NOMO-1 treated with DMSO at 0.1 percent for 48 hours (cell line): ENCODE measurements around the gene PPP1R9A.
A peak's percentile ranks its signal among the peaks of the same experiment; 100 is the strongest.
"Not testable (repeated sequence)": the region's sequence is repeated elsewhere in the genome, so short reads cannot be mapped to it uniquely, and the experiment has no call there.

Experiments
- DNase-seq: peaks from one replicate; lab custom pipeline; 2025; ENCODE audit not compliant: unreplicated experiment; lab: John Stamatoyannopoulos, UW

Gene PPP1R9A

DNA sequence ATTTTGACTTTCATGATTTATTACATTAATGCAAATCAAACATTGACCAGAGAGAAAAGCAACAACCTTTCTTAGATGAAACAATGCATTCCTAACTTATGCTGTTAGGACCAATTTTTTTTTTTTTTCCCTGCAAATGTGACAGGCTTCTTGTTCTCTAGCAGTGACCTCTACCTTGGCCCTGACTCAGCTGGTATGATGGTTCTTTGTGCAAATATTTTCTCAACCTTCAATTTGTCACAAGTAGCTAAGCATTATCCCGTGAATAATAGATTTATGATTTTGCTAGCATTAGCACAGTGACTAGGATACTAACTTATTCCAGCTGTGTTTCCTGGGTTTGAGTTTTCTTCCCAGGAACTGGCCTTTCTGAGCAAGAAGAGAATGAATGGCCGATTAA lies 64.9 kb downstream of the PPP1R9A start:
- no peak for DNase-seq

DNA sequence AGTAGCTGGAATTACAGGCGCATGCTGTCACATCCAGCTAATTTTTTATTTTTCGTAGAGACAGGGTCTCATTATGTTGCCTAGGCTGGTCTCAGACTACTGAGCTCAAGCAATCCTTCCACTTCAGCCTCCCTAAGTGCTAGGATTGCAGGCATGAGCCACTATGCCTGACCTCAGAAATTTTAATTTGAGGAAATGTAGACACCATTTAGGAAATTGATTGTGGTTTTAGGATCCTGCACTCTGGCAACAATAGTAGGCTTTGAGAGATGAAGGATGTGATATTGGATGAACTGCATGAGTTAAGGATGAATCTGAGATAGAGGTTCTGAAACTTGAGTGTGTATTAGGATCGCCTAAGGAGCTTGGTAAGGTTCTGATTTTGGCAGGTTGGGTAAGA lies 66.5 kb downstream of the PPP1R9A start:
- DNase-seq = no peak

DNA sequence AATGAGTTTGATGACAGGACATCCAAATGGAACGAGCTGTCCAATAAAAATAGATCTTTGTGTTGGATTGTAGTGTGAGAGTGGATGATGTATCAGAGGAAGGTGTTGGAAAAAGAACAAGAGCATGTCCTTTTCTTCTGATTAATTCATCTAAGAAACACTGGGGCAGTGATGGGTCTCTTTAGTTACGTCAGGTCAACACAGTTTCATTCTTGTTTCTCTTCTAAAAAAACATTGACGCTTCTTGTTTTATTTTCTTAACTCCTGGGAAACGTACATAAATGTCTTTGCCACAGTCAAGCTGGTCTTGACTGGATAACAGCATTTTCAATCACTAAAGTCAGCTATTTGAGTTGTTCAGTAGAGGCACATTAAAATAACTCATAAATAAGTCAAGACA lies 67.0 kb downstream of the PPP1R9A start:
- no peak for DNase-seq

DNA sequence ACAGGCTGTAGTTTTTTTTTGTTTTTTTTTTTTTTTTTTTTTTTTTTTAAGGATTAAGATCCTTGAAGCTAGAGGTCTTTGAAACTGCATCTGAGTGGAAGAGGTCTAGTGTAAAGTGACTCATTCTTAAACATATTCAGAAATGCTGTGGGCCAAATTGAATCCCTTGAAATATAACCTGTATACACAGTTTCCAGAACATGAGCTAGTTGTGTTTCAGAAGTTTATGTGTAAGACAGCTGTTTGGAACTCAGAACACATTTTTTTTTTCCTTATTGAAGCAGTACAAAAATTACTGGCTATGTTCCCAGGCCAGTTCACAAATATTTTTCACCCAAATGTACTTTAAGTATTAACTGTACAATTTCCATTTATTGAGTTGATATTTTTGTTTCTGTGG lies 67.9 kb downstream of the PPP1R9A start:
- no peak for DNase-seq

DNA sequence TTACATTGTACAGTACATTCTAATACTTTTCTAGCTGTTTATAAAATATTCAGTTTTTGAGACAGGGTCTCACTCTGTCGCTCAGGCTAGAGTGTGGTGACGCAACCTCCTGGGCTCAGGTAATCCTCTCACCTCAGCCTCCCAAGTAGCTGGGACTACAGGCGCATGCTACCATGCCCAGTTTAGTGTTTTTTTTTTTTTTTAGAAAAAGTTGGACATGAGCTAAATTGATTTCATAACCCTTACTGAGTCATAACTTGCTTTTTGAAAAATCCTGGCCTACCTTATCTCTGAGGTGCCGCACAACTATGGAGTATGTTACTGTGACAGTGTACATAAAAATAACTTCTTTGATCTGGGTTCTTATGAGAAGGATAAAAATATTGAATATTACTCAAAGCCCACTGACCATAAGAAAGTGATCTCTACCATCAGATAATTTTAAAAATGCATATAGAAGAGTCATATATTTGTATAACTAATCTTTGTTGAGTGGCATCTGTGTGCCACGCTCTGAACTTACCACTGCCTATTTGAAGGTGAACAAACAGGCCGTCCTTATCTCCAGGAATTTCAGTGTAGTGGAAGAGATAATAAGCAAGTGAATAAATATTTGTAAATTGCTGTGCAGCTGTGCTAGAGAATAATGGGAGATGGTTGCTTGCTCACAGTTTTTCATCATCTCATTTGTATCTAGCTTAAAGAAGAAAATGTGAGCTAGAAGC lies 73.2 kb downstream of the PPP1R9A start:
- DNase-seq = no peak

DNA sequence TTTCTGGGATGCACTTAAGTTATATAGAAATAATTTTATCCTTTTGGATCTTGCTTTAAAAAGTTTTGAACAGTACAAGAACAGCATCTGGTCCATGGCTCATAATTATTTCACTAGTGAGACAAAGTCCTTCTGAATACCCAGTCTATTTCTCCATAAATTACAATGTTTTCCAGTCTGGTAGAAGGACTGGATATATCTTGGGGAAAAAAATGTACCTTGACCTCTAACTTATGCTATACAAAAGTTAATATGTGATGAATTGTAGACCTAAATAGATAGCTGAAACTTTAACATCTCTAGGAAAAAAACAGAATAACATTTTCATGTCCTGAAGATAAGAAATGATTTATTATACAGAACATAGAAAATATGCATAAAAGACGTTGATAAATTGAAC lies 88.5 kb downstream of the PPP1R9A start:
- DNase-seq = no peak

DNA sequence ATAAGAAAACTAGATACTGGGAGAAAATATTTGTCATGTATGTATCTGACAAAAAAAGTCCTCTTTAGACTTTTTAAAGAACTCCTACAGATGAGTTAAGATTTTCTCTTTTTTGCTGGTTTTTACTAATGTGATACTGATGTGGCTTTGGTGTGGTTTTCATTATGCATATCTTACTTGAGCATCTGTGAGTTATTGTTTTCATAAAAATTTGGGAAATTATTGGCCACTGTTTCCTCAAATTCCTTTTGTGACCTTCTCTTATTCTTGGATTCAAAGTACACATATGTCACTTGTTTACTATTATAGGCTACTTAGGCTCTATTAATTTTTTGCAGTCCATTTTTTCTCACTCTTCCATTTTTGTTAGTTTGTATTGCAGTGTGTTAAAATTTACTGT lies 89.0 kb downstream of the PPP1R9A start:
- no peak for DNase-seq

DNA sequence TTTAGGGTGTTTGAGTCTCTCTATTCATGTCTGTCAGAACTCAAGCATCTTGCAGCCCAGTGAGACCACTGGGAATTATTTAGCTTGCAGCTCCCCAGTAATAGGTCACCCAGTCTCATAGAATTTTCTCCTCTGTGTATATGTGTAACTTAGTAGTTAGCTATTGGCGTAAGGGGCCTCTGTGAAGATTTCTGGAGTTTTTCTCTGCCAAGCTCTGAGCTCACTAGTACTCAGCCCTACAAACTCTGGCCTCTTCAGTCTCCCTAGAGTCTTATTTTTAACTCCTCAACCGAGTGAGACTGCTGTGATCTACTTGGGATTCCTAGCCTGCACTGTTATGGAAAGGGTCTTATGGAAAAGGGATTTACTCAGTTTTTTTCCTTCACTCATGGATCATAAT lies 90.2 kb downstream of the PPP1R9A start:
- DNase-seq = no peak

DNA sequence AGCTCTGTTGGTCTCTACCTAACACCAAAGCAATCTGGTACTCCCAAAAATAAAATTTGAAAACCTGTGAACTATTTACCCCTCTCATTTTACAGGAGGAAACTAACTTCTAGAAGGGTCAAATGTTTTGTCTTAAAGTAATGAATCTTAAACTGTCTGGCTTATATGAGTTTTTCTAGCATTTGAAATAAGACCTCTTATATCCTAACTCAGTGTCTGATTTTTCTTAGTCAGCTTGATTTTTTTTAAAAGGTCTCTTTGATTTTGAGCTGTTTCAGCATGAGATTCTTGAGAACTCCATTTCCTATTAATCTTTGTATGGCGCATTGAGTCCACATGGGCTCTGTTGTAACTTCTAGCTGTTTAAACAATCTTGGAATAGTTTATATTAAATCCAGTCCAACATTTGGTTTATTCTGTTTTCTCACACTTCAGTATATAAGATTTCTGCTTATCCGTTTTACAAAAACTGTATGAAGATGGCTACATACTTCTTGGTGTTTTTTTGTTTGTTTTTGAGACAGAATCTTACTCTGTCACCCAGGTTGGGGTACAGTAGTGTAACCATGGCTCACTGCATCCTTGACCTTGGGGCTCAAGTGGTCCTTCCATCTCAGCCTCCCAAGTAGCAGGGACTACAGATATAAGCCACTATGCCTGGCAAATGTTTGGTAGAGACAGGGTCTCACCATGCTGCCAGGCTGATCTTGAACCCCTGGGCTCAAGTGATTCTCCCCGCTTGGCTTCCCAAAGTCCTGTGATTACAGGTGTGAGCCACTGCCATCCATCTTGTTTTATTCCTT lies 91.1 kb downstream of the PPP1R9A start:
- no peak for DNase-seq

DNA sequence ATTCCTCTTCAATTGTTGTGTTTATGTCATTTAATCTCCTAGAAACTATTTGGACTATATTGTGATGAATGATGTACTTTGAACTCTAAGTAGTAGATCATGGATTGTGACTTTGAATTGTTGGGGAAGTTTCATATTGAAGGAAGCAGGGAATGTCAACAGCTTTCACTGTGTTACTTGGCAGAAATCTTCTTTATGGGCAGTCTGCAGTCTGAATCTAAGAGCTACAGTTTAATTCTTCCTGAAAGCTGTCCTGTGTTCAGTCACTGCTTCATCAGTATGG lies 91.6 kb downstream of the PPP1R9A start:
- DNase-seq = no peak

DNA sequence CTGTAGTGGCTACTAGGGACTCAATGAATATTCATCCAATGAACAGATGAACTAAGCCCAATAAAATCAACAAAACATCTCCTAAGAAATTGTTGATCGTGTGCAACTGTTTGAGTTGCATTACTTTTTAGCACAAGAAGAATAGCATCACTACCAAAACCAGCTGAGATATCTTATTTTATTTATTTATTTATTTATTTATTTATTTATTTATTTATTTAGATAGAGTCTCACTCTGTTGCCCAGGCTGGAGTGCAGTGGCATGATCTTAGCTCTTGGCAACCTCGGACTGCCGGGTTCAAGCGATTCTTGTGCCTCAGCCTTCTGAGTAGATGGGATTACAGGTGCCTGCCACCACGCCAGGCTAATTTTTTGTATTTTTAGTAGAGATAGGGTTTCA lies 92.2 kb downstream of the PPP1R9A start:
- not testable (repeated sequence) for DNase-seq

DNA sequence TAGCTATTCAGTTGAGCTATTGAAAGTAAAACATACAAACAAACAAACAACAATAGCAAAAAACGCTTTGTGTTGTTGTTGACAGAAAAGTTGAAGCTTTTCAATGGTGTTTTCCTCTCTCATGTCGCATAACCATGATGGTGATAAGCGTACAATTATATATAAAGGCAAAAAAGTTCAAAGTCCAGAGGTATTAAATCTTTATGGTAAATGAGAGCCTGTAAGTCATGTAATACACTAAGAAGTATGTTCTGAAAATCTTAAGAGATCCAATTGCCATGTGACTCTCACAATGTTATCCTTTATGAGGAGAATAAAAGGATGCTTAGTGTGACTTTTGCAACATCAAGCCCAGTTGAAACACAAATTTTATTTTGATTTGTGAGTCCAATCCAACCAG lies 93.9 kb downstream of the PPP1R9A start:
- DNase-seq = no peak

DNA sequence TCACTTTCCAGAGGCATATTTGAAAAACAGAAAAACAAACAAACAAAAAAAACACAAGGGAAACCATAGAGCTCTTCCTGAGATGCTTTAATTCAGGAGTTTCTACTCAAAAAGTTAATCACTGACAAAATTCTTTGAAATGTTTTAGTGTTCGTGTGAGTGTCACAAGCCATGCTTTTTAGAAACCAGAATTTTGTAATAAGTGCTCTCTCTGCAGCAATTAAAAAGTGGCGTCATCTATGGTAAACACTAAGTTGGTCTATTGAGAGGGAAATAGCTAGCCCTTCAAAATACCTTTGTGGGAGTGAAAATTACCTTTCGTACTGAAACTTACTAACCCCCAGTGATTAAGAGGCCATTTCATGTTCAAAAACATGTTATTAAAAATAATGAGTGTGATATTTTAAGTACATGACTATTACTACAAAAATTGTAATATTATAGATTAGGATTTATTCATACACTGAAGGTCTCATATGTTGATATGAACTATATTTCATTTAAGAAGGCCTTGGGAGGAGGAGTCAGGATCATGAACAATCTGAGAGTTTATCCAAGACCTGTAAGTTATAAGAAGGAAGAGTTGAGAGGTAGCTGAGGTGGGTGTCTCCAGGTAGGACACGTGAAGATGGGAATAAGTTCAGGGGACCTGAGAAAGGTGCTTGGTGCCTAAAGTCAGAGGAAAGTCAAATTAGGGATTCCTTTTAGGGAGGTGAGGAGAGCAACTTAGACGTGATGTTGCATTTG lies 94.6 kb downstream of the PPP1R9A start:
- DNase-seq = no peak

DNA sequence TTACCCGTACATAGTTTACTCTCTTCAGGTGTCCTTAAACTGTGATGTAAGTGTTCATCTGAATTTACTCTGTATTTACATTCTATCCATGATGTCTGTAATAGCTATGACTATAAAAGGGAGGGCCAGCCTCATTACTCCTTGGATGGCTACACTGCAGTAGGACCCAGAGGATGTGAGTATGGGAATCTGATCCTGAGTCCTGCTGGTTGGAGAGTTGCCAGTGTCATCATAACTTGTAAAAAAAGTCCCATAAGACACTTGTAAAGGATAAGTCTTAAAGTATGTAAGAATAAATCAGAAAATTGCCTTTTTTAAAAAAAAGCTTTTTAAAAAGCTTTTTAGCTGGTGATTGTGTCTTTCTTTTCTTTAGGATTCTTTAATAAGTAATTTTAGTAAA lies 95.4 kb downstream of the PPP1R9A start:
- no peak for DNase-seq

DNA sequence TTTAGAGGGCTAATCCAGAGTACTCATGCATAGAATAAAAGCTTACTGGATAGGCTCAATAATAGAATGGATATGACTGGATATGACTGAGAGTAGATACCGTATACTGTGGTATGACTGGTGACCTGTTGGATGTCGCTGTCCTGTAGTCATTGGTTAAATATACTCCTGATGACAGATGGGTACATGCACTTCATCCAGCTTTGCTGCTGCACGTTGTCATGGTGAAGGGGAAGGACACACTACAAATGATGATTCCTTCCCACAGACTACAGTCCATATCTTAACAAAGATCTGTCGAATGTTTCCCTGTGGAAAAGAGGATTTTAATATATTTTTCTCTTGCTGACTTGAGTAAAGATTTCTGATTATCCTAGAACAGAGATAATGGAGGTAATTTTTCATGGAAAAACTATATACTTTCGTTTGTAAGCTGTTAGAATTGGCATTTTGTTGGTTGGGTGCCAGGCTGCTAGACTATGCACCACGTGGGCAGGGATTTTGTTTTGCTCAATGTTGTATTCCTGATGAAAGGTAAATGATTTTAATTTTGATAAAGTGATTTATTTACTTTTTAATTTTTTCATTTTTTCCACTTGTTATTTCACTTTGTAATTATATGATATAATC lies 97.3 kb downstream of the PPP1R9A start:
- no peak for DNase-seq

DNA sequence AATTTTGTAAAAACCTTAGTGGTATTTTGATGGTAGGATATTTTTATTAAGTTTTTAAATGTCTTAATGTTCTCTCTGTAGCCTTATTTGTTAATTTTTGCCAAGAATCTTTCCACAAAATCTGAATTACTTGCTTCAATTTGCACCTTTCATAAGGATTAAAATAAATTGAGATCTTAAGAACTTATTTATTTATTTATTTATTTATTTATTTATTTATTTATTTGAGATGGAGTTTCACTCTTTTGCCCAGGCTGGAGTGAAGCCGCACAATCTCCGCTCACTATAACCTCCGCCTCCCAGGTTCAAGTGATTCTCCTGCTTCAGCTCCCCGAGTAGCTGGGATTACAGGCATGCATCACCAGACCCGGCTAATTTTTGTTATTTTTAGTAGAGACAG lies 98.6 kb downstream of the PPP1R9A start:
- no peak for DNase-seq

DNA sequence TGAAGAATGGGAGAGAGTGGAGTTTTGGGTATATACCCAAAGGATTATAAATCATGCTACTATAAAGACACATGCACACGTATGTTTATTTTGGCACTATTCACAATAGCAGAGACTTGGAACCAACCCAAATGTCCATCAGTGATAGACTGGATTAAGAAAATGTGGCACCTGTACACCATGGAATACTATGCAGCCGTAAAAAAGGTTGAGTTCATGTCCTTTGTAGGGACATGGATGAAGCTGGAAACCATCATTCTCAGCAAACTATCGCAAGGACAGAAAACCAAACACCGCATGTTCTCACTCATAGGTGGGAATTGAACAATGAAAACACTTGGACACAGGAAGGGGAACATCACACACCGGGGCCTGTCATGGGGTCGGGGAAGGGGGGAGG lies 101.4 kb downstream of the PPP1R9A start:
- DNase-seq = not testable (repeated sequence)

DNA sequence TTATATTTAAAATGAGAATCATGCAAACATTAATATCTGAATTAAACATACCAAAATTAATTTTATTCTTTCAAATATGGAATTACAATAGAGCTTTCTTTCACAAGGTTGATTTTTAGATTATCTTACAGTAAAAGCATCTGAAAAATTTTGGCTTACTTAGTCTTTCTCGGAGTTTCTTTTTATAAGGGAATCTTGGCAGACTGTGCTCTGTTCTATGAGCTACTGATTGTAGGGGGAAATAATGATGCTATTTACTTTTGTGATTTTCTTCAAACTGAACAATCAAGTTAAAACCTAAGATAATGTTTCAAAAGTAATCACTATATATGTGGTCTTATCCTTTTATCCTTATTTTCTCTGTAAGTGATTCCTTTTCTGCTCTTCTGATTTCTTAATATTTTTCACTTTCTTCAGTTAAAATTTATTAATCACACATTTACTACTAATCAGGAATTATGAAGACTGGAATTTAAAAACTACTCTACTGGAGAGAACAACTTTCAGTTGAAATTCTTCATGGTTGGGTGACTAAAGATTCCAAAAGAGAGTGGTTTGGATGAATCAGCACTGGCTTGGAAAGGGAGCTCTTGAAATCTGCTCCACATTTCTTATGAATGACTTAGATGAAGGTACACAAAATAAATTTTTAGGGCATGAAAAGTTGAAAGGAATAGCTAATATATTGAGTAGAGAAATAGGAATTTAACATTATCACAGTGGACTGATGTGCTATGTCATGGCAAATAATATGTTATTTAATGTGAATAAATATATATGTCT lies 103.9 kb downstream of the PPP1R9A start:
- no peak for DNase-seq

DNA sequence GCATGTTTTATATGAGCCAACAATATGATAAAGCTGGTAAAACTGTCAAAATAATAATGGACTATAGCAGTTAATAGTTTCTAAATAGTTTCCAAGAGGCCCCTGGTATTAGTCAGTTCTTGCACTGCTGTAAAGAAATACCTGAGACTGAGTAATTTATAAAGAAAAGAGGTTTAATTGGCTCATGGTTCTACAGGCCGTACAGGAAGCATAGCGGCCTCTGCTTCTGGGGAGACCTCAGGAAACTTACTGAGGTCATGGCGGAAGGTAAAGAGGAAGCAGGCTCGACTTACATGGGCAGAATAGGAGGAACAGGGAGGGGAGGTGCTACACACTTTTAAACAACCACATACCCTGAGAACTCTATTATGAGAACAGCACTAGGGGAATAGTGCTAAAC lies 104.6 kb downstream of the PPP1R9A start:
- peak; percentile 13 for DNase-seq

DNA sequence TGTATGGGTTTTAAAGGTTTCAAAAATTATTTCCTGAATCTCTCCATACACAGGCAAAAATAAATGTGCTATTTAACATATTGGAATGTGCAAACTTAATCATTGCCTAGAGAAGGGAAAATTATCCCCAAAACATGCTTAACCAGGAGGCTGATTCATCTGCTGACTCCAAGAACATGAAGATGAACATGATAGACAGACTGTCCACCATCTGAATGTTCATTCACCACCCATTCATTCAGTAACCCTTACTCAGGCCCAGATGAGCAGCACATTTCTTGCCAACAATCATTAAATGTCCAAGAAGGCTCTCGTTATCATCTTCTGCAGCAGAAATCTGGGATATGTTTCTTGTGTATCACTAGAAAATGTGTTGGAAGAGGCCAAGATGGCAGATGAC lies 110.6 kb downstream of the PPP1R9A start:
- DNase-seq = no peak

DNA sequence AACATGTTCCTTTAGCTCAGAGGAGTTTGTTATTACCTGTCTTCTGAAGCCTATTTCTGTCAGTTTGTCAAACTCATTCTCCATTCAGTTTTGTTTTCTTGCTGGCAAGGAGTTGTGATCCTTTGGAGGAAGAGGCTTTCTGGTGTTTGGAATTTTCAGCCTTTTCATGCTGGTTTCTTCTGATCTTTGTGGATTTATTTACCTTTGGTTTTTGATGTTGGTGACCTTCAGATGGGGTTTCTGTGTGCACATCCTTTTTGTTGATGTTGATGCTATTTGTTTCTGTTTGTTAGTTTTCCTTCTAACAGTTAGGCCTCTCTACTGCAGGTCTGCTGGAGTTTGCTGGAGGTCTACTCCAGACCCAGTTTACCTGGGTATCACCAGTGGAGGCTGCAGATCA lies 118.6 kb downstream of the PPP1R9A start:
- DNase-seq = no peak
